ENCODE results near the gene SLCO2A1. TPM values are rescaled to one million over a fixed set of nuclear protein-coding genes. Genes with fewer than 3 reads are reported as not detected.

The SLCO2A1 gene
- total and polyA plus RNA-seq, 2 donors from 2014 or later, result 27.2 to 169 TPM

GRCh38 chr3:133965906-133966305 is 63.8 kb downstream of the SLCO2A1 start:
- no peak overlapping the region for H3K9ac ChIP-seq (ENCODE audit: low read length in 3 of 3)
- H3K9me3 ChIP-seq (ENCODE audit: control insufficient read depth in 2 of 3, insufficient read depth in 1 of 3, low read length in 3 of 3), result no peaks in the 10 kb centered on the region
- TF ChIP-seq CTCF (IDR thresholded peaks at IDR 0.05; ENCODE audit: borderline replicate concordance, extremely low read depth, insufficient read depth), result no peak
- DNase-seq, result no peak
- H3K27me3 ChIP-seq (ENCODE audit: control insufficient read depth, insufficient read depth, low read length), result no peaks in the 10 kb centered on the region
- FAIRE-seq, result no peak
- H3K4me3 ChIP-seq (ENCODE audit: low read length in 3 of 3), result no peak overlapping the region
- H3K4me1 ChIP-seq (ENCODE audit: control insufficient read depth in 2 of 3, insufficient read depth in 2 of 3, low read depth in 1 of 3, low read length in 3 of 3), result peaks cover 0 to 6% (median 5%) of the 10 kb centered on the region in 3 donors
- intact Hi-C loops (cut with DNase I), result no loop called here
- H3K36me3 ChIP-seq (ENCODE audit: control insufficient read depth in 2 of 3, insufficient read depth in 3 of 3, low read length in 3 of 3), result no peaks in the 10 kb centered on the region
- H3K27ac ChIP-seq (ENCODE audit: low read depth in 2 of 2, low read length in 2 of 2), result no peak overlapping the region

GRCh38 chr3:133965013-133965570 is 64.6 kb downstream of the SLCO2A1 start:
- DNase-seq (no peak), FAIRE-seq (no peak)
- Histone ChIP-seq H3K4me3 (ENCODE audit: low read length in 3 of 3) (no peak overlapping the region), H3K4me1 (ENCODE audit: control insufficient read depth in 2 of 3, insufficient read depth in 2 of 3, low read depth in 1 of 3, low read length in 3 of 3) (peaks cover 0 to 3% (median 0%) of the 10 kb centered on the region in 3 donors), H3K36me3 (ENCODE audit: control insufficient read depth in 2 of 3, insufficient read depth in 3 of 3, low read length in 3 of 3) (no peaks in the 10 kb centered on the region), H3K9ac (ENCODE audit: low read length in 3 of 3) (no peak overlapping the region), H3K9me3 (ENCODE audit: control insufficient read depth in 2 of 3, insufficient read depth in 1 of 3, low read length in 3 of 3) (no peaks in the 10 kb centered on the region), H3K27me3 (ENCODE audit: control insufficient read depth, insufficient read depth, low read length) (no peaks in the 10 kb centered on the region), H3K27ac (ENCODE audit: low read depth in 2 of 2, low read length in 2 of 2) (no peak overlapping the region)
- no peak for TF ChIP-seq CTCF (IDR thresholded peaks at IDR 0.05; ENCODE audit: borderline replicate concordance, extremely low read depth, insufficient read depth)
- intact Hi-C loops (cut with DNase I), result no loop called here

DNA sequence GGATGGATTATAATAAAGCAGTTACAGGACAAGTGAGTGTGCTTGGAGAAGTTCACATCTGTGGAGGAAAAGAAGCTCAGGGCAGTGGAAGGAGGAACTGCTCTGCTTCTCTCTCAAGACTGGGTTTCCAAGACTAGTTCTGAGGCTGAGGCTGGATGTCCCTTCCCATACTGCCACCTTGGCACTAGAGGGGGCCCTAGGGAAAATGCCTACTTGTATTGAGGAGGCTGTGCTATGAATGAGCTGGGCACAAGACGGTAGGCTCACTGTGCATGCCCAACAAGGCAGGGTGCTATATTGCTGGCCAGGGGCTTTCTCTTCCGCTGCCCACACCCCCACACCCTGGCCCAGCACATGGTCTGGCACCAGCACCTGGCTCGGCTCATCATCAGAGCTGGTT is 65.2 kb downstream of the SLCO2A1 start:
- no peak overlapping the region for H3K9ac ChIP-seq (ENCODE audit: low read length in 3 of 3)
- peaks cover 0 to 3% (median 0%) of the 10 kb centered on the region in 3 donors for H3K4me1 ChIP-seq (ENCODE audit: control insufficient read depth in 2 of 3, insufficient read depth in 2 of 3, low read depth in 1 of 3, low read length in 3 of 3)
- no peak for FAIRE-seq
- no peaks in the 10 kb centered on the region for H3K36me3 ChIP-seq (ENCODE audit: control insufficient read depth in 2 of 3, insufficient read depth in 3 of 3, low read length in 3 of 3)
- no peak overlapping the region for H3K27ac ChIP-seq (ENCODE audit: low read depth in 2 of 2, low read length in 2 of 2)
- H3K27me3 ChIP-seq (ENCODE audit: control insufficient read depth, insufficient read depth, low read length), result no peaks in the 10 kb centered on the region
- intact Hi-C loops (cut with DNase I), result no loop called here
- no peak for DNase-seq
- no peaks in the 10 kb centered on the region for H3K9me3 ChIP-seq (ENCODE audit: control insufficient read depth in 2 of 3, insufficient read depth in 1 of 3, low read length in 3 of 3)
- no peak overlapping the region for H3K4me3 ChIP-seq (ENCODE audit: low read length in 3 of 3)
- no peak for TF ChIP-seq CTCF (IDR thresholded peaks at IDR 0.05; ENCODE audit: borderline replicate concordance, extremely low read depth, insufficient read depth)
